ENCODE data around the gene ARL4C. TPM values are rescaled to one million over a fixed set of nuclear protein-coding genes. Genes with fewer than 3 reads are reported as not detected.
A peak's percentile ranks its signal among the peaks of the same experiment; 100 is the strongest.

Gene ARL4C
- total RNA-seq, 1 experiment from 2014 or later, result 43.0 TPM

DNA sequence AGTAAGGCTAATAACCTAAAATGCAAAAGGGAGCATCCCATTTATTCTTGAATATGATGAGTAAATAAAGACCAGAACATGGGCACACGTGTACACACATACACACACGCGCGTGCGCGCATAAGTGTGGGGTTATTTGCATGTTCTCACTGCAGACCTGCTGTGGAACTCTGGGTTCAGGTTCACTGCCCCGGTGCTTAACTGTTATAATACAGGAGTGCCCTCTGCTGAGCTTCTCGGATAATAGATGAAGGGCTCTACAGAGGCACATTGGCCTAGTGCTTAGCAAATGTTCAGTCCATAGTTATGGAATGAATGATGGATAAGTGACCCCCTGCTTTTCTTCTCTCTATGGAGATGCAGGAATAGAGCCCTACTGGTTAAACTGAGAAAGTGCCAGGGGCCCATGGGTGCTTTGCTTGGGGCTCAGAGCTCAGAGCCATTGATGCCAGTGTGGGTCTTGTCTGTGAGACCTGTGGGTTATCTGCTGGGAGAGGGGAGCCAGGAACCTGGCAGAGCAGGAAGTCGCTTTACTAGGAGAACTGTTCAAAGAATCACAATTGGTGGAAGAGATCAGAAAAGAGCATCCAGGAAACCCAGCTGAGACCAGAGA is 3.6 kb upstream of the ARL4C start:
- DNase-seq (ENCODE audit: low read depth), result peak; percentile 78

DNA sequence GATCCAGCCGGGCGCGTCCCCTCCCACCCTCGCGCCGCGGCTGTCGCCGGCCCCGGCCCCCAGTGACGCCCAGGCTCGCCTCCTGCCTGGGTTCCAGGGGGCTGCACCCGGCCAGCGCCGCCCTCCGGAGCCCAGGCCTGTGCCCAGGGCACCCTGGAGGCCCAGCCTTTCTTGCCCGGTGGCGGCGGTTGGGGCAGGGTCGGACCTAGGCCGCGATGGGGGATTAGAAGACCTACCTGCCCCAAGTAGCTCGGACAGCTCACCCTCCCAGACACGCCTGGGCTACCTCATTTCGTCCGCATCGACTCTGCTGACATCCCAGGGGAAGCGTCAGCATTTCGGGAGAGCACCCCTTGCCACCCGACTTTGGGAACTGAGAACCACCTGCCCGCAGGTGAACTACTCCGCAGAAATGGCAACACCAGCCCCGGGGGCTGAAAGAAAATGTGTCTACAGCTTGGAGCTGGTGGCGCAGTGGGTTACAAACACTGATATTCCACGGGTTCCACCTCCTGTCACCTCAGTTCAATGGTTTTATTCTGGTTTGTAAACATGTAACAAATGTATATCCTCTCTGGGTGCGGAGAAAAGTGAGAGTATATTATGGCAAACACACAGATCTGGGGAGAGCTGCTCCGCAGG is 834 bp upstream of the ARL4C start:
- DNase-seq (ENCODE audit: low read depth), result no peak

DNA sequence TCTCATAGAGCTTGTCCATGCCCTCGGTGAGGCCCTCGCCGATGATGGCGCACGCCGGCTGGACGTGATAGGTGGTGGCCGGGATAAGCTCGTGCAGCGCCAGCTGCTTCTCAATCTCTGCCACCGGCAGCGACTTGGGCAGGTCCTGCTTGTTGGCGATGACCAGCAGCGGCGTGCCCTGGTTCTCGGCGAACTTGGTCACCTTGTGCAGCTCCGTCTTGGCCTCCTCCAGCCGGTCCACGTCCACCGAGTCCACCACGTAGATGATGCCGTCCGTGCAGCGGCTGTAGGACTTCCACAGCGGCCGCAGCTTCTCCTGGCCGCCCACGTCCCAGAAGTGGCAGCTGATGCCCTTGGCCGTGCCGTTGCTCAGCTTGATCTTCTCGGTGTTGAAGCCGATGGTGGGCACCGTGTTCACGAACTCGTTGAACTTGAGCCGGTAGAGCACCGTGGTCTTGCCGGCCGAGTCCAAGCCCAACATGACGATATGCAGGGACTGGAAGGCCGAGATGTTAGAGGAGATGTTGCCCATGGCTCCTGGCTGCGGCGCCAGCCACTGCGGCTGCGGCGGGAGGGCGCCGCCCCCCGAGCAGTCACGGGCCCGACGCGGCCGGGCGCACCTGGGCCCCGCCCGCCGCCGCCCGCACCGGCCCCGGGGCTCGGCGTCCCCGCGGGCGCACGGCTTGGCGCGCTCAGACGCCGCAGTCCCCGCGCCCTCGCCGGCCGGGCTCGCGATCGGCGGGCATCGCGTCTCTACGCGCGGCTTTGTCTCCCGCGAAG is 636 bp downstream of the ARL4C start:
- peak; percentile 62 for DNase-seq (ENCODE audit: low read depth)

DNA sequence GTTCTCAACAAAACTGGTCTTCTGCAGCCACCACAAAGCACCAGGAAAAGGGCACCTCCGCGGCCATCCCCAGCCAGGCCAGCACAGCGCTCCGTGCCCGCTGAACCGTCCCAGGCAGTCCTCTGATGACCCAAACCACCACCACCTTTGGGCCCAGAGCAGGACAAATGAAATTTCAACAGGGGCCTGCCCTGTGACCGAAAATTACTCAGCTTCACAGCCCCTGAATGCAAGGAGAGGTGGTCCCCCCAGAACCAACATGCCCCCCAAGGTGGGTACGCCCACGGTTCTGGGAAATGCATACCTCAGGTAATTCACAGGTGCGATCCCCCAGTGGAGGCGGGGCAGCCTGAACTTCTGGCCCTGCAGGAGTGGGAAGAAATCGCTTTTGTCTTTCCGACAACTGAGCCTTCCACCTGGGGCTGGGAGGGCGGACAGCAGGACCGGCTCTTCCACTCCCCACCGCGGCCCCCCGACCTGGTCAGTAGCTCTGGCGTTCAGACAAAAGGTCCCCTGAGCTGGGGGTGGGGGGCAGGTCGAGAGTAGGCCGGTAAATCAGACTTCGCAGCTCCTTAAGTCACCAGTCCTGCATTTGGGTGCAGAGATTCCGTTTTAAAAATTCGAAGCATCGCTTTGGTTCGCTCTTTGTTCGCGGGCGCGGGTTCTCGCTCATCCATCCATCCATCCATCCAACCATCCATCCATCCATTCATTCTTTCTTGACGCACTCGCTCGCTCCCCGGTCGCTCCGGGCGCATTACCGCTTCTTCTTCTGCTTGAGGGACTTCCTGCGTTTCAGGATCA is 1.4 kb downstream of the ARL4C start:
- DNase-seq (ENCODE audit: low read depth), result peak; percentile 56

DNA sequence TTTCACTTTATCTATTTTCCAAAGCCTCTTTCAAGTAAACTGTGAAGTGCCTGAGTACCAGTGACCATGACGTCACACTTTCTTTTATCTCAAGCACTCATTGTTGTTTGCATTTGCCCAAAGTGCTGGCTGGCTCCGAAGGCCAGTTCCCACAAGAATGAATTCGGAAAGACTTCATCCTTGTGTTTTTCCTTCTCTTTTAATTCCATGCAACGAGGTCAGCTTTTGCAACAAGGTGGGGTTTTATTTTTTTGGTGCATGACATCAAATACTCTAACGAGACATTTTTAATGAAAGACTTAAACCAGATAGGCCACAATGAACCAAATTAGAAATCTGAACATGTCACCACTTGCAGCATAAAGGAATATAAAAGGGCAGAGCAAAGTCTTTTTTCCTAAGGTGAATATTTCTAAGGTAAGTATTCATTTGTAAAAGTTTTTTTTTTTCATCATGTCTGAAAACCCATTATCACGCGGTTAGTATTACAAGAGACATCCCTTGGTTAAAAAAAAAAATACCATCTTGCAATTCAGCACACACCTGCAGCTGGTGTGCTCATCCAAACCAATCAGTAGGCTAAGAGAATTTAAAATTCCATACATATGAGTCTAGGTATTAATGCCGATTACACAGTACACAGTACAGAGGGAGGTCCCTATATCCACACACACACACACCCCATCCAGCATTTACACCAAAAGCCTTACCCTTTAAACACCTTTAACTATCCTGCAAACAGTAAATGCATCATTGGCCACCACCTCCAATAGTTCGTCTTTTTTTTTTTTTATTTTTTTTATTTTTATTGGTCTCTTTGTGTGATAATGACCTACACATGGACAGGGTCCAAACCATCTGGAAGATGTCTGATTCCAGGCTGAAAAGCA is 2.3 kb downstream of the ARL4C start:
- DNase-seq (ENCODE audit: low read depth), result peak; percentile 68

DNA sequence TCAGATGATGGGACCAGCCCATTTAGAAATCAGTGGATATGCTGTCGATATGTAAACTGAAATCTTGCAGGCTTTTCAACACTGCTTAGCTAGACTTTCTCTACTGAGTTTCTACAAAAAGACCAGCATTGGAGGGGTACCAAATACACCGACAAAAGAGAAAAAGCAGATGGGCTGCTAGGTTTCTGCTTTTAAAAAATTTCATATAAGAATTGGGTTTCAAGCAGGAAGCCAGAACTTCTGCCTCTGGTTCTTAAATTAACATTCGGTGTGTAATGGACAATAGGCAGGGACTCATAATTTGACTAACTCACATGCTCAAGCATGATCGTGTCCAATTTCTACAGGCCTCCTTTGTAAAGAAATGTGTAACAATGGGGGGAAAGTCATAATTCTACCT is 3.1 kb downstream of the ARL4C start:
- no peak for DNase-seq (ENCODE audit: low read depth)

DNA sequence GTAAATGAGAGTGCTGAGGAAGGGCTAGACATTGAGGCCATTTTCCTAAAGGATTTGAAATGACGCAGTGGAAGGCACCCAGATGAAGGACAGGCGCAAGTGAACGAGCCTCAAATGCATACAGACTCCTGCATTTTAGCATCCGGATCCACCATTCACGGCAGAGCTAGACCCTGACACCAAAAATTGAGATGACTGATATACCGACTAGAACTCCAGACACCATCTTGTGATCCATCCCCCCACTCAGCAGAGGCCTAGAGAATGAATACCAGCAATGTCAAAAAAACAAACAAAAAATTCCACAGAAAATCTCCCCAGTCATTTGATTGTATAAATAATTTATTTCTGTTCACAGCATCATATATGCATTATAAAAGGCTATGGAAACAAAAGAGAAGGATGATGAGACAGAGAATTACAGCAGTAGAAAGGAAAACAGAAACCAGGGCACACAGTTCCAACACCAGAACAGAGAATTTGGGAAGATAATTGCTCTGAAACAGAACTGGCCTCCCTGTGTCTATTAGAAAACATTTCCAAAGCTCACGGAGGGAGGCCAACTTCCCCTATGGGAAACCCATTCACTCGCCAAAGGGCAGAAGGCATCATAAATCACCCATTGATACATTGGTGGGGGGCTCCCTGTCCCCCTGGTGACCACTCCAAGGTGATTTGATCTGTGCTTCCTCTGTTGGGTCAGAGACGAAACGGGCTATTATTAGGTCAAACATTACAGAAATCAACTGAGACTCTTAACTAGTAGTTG is 4.0 kb downstream of the ARL4C start:
- DNase-seq (ENCODE audit: low read depth), result no peak

DNA sequence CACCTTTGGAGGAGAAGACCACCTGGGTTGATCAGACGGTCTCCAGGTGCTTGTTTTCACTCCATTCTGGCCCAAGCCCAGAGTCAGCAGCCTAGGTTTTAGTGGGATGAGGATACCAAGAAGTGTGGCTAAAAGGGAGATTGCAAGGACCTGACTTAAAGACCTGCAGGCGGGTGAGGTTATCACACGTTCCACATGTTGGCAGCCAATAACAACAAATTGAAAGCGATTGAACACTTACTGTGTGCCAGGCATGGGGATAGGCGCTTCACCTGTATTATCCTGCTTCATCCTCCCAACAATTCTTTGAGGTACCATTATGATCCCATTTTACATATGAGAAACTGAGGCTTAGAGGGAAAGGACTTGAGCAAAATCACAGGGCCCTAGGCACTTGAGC is 5.0 kb downstream of the ARL4C start:
- no peak for DNase-seq (ENCODE audit: low read depth)

DNA sequence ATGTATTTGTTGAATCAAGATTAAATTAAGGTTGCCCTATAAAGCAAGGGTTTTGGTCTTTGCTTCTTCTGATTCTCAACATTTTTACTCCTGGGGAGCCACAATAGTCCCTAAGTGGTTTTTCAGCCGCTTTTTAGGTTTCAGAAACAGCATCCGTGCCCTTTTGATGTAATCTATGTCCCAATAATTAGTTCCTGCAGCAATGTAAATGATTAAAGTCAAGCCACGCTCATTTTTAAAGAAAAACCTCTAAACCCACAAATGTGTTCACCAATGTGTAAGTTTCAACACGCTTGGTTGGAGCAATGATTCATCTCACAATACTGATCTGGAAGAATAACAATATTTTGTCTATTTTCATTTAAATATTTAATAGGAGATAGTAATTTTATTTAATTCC is 5.6 kb downstream of the ARL4C start:
- no peak for DNase-seq (ENCODE audit: low read depth)

DNA sequence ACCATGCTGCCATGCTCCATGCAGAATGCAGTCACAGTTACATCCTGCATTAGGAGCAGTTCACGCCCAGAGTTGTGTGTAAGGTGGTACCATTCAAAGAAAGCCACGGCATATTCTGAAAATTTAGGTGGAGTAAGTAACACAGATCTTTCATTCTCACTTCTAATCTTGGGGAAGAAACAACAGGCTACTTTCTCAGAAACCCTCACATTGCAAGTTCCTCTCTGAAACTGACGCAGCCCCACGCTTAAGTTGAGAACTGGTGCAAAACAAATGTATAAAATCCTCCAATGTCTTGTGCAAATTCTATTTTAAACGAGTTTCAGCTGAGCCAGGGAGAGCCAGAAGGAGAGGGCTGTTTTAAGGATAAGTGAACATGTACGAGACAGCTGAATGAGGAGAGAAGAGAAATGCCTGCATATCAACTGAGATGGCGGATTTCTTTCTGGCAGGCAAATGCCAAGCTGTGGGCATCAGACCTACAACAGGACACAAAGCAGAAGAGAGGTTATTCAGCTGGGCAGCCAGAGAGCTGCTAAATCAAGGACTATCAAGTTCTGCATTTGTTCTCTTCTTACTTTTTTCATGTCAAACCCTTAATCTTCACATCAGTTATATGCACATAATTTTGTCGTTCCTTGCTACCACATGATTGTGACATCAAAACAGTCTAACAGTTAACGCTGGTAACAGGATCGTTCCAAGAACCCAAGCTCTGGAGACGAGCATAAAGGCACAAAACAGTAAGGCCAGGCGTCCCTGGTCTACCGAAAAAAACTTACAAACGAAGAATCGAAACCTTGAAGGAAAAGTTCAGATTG is 6.4 kb downstream of the ARL4C start:
- DNase-seq (ENCODE audit: low read depth), result no peak

DNA sequence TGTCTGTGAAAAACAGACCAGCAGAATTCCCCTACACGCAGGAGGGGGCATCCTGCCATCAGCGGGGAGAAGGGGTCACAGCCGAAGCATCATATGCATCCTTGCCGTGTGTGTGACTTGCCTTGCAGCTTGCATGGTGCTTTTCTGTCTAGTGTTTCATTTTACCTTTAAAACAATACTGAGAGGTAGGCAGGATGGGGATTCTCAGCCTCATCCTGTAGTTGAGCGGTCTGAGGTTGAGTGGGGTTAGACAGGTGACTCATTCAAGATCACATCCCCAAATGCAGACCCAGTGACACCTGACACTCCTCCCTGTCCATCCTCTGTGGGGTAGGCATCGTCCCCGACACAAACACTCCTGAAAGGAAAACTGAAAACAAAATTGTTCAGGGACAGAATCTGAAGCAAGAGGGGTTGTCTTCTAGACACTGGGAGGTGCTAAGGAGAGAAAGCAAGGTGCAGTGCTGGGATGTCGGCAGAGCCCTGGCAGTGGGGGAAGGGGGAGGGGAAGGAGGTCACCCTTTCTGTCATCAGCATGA is 7.9 kb downstream of the ARL4C start:
- DNase-seq (ENCODE audit: low read depth), result no peak

DNA sequence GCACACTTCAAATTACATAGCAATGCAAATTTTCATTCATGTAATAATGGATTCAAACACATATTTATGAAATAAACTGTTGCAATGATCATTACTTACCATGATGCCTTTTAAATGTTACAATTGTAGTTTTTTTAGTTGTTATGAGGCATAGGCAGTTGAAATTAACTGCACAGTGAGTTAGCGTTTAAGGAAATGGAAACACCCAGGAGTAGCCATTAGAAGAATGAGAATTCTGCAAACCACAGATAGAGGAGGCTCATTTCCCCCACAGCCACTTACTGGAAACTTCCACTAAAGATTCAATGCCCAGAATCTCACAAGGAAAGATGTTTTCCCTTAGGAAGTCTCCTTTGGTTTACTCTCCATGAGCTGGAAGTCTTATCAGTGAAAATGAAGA is 8.4 kb downstream of the ARL4C start:
- no peak for DNase-seq (ENCODE audit: low read depth)

DNA sequence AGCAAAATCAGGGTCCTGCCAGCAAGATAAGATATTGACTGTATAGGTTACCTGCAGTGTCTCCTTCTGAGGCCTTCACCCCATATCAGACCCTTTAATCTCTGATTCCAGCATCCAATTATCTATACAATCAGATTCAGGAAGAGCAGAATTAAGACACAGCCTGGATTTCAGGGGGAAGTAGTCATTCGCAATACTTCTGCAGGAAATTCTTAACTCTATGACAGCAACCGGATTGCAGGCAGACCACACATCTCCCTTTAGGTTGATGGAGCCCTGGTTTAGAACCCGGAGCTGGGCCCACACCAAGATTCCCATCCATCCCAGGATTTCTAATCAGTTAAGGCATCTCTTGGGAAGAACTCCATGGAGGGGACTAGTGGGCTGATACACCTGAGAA is 9.5 kb downstream of the ARL4C start:
- no peak for DNase-seq (ENCODE audit: low read depth)

DNA sequence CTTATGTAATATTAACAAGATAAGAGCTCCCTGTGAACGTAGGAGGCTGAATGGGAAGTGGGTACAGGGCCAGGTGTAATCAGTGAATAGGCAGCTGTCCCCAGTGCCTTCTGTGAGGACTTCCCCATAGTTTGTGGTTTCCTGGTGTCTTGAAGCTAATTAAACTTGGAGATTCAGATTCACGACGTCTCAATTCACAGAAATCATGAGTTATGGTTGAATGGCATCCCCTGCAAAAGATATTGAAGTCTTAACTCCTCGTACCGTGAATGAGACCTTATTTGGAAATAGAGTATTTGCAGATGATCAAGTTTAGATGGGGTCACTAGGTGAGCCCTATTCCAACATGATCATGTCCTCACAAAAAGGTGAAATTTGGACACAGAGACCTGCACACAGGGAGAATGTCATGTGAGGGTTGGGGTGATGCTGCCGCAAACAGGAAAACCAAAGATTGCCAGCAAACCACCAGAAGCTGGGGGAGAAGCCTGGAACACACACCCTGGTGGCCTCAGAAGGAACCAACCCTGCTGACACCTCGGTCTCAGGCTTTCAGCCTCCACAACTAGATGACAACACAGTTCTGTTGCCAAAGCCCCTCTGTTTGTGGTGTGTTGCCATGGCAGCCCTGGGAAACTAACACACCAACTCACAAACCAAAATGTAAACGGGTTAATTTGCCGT is 13.2 kb downstream of the ARL4C start:
- DNase-seq (ENCODE audit: low read depth), result peak; percentile 54

DNA sequence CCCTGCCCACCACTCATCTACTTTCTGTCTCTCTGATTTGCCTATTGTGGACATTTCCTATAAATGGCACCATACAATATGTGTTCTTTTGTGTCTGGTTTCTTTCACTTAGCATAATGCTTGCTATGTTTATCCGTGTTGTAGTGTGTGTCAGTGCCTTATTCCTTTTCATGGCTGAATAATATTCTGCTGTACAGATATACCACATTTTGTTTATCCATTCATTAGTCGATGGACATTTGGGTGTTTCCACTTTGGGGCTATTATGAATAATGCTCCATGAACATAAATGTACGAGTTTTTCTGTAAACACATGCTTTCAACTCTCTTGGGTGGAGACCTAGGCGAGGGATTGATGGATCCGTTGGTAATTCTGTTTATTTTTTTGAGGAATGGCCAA is 15.6 kb downstream of the ARL4C start:
- DNase-seq (ENCODE audit: low read depth), result no peak

DNA sequence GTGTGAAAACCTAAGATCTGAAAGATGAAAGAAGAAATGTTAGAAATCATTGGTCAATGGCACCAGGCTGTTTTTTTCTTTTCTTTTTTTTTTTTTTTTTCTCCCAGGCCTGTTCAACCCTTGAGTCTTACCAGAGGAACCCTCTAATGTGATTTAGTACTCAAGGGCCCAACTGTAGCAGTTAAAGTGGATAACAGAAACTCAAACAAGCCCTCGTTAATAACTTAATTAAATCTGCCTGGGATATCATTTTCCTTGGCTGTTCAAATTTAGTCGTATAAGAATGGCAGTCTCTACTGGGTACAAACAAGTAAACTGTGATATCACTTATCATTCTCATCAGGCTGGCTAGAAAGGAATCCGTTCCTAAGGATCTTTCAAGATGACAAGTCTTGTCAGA is 16.5 kb downstream of the ARL4C start:
- no peak for DNase-seq (ENCODE audit: low read depth)

DNA sequence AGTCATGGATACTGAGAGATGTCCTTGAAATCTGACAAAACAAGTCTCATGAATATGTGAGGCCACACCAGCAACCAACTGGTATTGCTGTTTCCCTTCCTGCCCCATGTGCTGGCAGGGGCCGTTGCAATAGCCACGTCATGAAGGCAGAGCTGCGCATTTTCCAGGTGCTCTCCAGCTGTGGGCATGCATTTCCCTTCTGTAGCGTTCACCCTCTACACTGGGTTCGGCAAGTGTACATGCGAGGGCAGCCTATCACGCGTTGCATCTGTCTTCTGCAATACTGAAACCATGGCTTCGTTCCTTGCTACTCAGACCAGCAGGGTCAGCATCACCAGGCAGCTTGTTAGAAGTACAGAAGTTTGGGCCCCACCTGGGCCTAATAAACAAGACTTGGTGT is 17.4 kb downstream of the ARL4C start:
- DNase-seq (ENCODE audit: low read depth), result no peak

DNA sequence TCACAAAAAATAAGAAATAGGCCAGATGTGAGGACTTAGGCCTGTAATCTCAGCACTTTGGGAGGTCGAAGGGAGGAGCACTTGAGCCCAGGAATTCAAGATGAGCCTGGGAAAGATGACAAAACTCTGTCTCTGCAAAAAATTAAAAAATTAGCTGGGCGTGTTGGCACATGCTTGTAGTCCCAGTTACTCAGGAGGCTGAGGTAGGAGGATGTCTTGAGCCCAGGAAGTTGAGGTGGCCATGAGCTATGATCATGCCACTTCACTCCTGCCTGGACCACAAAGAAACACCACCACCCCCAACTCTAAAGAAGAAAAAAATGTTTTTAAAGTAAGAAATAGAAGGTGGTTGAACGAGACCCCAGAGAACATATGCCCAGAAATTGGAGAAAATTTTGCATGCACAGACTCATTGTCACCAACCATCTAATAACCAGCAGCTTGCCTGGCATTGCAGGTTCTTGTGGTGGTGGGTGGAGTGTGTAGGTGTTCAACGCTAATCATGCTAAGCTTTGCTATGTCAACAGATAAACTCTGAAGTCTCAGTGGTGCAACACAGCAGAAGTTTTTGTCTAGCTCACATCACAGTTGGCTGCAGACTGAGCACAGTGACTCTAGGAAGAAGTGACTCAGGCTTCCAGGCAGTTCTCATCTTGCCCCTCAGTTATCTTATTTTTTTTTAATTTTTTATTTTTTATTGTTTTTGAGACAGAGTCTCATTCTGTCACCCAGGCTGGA is 18.6 kb downstream of the ARL4C start:
- DNase-seq (ENCODE audit: low read depth), result no peak
